Measurements from ENCODE around the gene PSMD6.

PSMD6 gene

GRCh38 chr3:63977893-63978292 lies 45.4 kb downstream of the PSMD6 start:
- DNase-seq (ENCODE audit: low read depth), result no peak
- no peak for TF ChIP-seq CTCF (IDR thresholded peaks at IDR 0.05; ENCODE audit: insufficient read depth, low read depth, low read length, missing control alignments)
- H3K4me3 ChIP-seq (ENCODE audit: low read depth, low read length), result no peak overlapping the region

GRCh38 chr3:63976872-63977200 lies 46.5 kb downstream of the PSMD6 start:
- no peak for DNase-seq (ENCODE audit: low read depth)
- no peak for TF ChIP-seq CTCF (IDR thresholded peaks at IDR 0.05; ENCODE audit: insufficient read depth, low read depth, low read length, missing control alignments)
- H3K4me3 ChIP-seq (ENCODE audit: low read depth, low read length), result no peak overlapping the region

- H3K4me3 ChIP-seq (ENCODE audit: low read depth, low read length), result no peak overlapping the region
- DNase-seq (ENCODE audit: low read depth), result no peak
- TF ChIP-seq CTCF (IDR thresholded peaks at IDR 0.05; ENCODE audit: insufficient read depth, low read depth, low read length, missing control alignments), result no peak
These were observed 47.0 kb downstream of the PSMD6 start for GRCh38 chr3:63976161-63976871.

- DNase-seq (ENCODE audit: low read depth), result no peak
- H3K4me3 ChIP-seq (ENCODE audit: low read depth, low read length), result no peak overlapping the region
- TF ChIP-seq CTCF (IDR thresholded peaks at IDR 0.05; ENCODE audit: insufficient read depth, low read depth, low read length, missing control alignments), result no peak
These were observed 47.6 kb downstream of the PSMD6 start for GRCh38 chr3:63975723-63976122.

- no peak for DNase-seq (ENCODE audit: low read depth)
- no peak for TF ChIP-seq CTCF (IDR thresholded peaks at IDR 0.05; ENCODE audit: insufficient read depth, low read depth, low read length, missing control alignments)
- no peak overlapping the region for H3K4me3 ChIP-seq (ENCODE audit: low read depth, low read length)
These were observed 48.8 kb downstream of the PSMD6 start for GRCh38 chr3:63974451-63974850.

GRCh38 chr3:63973406-63973805 lies 49.9 kb downstream of the PSMD6 start:
- no peak overlapping the region for H3K4me3 ChIP-seq (ENCODE audit: low read depth, low read length)
- DNase-seq (ENCODE audit: low read depth), result no peak
- TF ChIP-seq CTCF (IDR thresholded peaks at IDR 0.05; ENCODE audit: insufficient read depth, low read depth, low read length, missing control alignments), result no peak

- H3K4me3 ChIP-seq (ENCODE audit: low read depth, low read length), result no peak overlapping the region
- DNase-seq (ENCODE audit: low read depth), result no peak
- TF ChIP-seq CTCF (IDR thresholded peaks at IDR 0.05; ENCODE audit: insufficient read depth, low read depth, low read length, missing control alignments), result no peak
These were observed 50.3 kb downstream of the PSMD6 start for GRCh38 chr3:63972987-63973386.
